AG04449 (cell line): Measurements from ENCODE around the gene SLC44A5.
"Not testable (repeated sequence)": the region's sequence is repeated elsewhere in the genome, so short reads cannot be mapped to it uniquely, and the experiment has no call there.

ENCODE experiments used
- CTCF ChIA-PET: fragments of 350-600 bp; formaldehyde crosslinking; extraction: SDS; loops from one replicate; lab custom pipeline; 2021; ENCODE audit warnings: antibody characterized with exemption; lab: Yijun Ruan, JAX
- POLR2A ChIA-PET: fragments of 400-600, 350-600 bp; formaldehyde crosslinking; extraction: SDS; loops from one replicate; lab custom pipeline; 2020; ENCODE audit warnings: antibody characterized with exemption, inconsistent platforms; lab: Yijun Ruan, JAX
- DNase-seq: peaks from one replicate; pipeline ENCODE4 v3.0.0-alpha.2; 2010; ENCODE audit warnings: low read depth, low spot score
- H3K4me3 ChIP-seq: 2 replicates; pipeline ENCODE4 v1.5.1; 2011; ENCODE audit warnings: low read depth, mild to moderate bottlenecking, control low read depth, low read length
- CTCF ChIP-seq: IDR thresholded peaks from one replicate; pipeline ENCODE4 v1.5.1; 2011; ENCODE audit warnings: mild to moderate bottlenecking, moderate library complexity, low read length, control low read depth, inconsistent platforms; ENCODE audit not compliant: insufficient read depth; ENCODE audit errors: missing control alignments

The SLC44A5 gene

GRCh38 chr1:75275631-75276030, 335.3 kb downstream of the SLC44A5 start:
- TF ChIP-seq CTCF = no peak
- ChIA-PET CTCF (interaction anchor here (5.8 kb wide), 1 partner anchor 9 kb away, joined by 32 read pairs; no protein-coding TSS in a partner anchor), POLR2A (no interaction called here)
- no peak overlapping the region for H3K4me3 ChIP-seq
- DNase-seq = no peak

GRCh38 chr1:75274920-75275506, 335.9 kb downstream of the SLC44A5 start:
- TF ChIP-seq CTCF = no peak
- ChIA-PET POLR2A (no interaction called here), CTCF (interaction anchor here (5.8 kb wide), 1 partner anchor 9 kb away, joined by 32 read pairs; no protein-coding TSS in a partner anchor)
- H3K4me3 ChIP-seq = no peak overlapping the region
- DNase-seq = no peak

- ChIA-PET CTCF (no interaction called here), POLR2A (no interaction called here)
- no peak for DNase-seq
- H3K4me3 ChIP-seq = no peak overlapping the region
- TF ChIP-seq CTCF = no peak
Measured at GRCh38 chr1:75273110-75273509, 337.8 kb downstream of the SLC44A5 start.

GRCh38 chr1:75265792-75266191, 345.1 kb downstream of the SLC44A5 start:
- no peak overlapping the region for H3K4me3 ChIP-seq
- DNase-seq = no peak
- CTCF ChIA-PET = interaction anchor here (0.9 to 3.0 kb wide), 8 partner anchors 10 to 366 kb away, joined by 3 to 32 read pairs (median 4); no protein-coding TSS in a partner anchor
- POLR2A ChIA-PET = no interaction called here
- peak; percentile 41 for TF ChIP-seq CTCF

- POLR2A ChIA-PET = no interaction called here
- no peak for DNase-seq
- no peak for TF ChIP-seq CTCF
- CTCF ChIA-PET = interaction anchor here (0.6 kb wide), 1 partner anchor 374 kb away, joined by 3 read pairs; no protein-coding TSS in a partner anchor
- H3K4me3 ChIP-seq = no peak overlapping the region
Measured at GRCh38 chr1:75264112-75264511, 346.8 kb downstream of the SLC44A5 start.

- POLR2A ChIA-PET, H3K4me3 ChIP-seq, CTCF ChIA-PET, DNase-seq: not testable (repeated sequence)
Measured at GRCh38 chr1:75263616-75264015, 347.3 kb downstream of the SLC44A5 start.

- POLR2A ChIA-PET, H3K4me3 ChIP-seq, DNase-seq, CTCF ChIA-PET: not testable (repeated sequence)
Measured at GRCh38 chr1:75261946-75262345, 349.0 kb downstream of the SLC44A5 start.
